HCT116 (cell line): ENCODE results near the gene PDSS2. TPM values are rescaled to one million over a fixed set of nuclear protein-coding genes. Genes with fewer than 3 reads are reported as not detected.

Experiments
- ATAC-seq: fragments of 200-7000 bp; cut with Tn5 transposase; 2 replicates; pipeline ENCODE4 v1.9.1; 2020; ENCODE audit warnings: mild to moderate bottlenecking, moderate library complexity
- BruUV-seq: library from RNA; stranded (reverse); fragments of 400-500 nt; replicated peaks from 2 replicates; lab custom pipeline; 2021; lab: Mats Ljungman, UMichigan
- CTCF ChIA-PET: fragments of 300-600 bp; sonication (Branson Sonifier 250); formaldehyde crosslinking; loops from one replicate; lab custom pipeline; 2021; ENCODE audit warnings: antibody characterized with exemption; lab: Charles Lee
- POLR2A ChIA-PET: fragments of 300-600, 350-600 bp; sonication (Branson Sonifier 250); formaldehyde crosslinking; loops from one replicate; lab custom pipeline; 2021; ENCODE audit warnings: antibody characterized with exemption; lab: Charles Lee
- RAD21 ChIA-PET, 2 experiments: fragments of 300-600 bp; sonication (Branson Sonifier 250); formaldehyde crosslinking; loops; one replicate each; lab custom pipeline; 2023; ENCODE audit warnings: low total read pairs in 2 of 2; ENCODE audit not compliant: uncharacterized antibody in 2 of 2, unreplicated experiment in 2 of 2, low non-redundant PET in 1 of 2; lab: Charles Lee
- DNase-seq: peaks from one replicate; pipeline ENCODE4 v3.0.0-alpha.2; 2010; ENCODE audit warnings: low read depth, low spot score
- H2AFZ ChIP-seq: fragments of 200-600 bp; shearing (Covaris generic), sonication (generic); 2 replicates; pipeline ENCODE4 v1.6.1; 2017; ENCODE audit warnings: low read depth, mixed run types, mixed read lengths, antibody characterized with exemption, low read length; ENCODE audit not compliant: poor library complexity, severe bottlenecking
- H3K27ac ChIP-seq: 2 replicates; pipeline ENCODE4 v1.5.1; 2012; ENCODE audit warnings: low read depth, low read length
- H3K27me3 ChIP-seq: fragments of 200-600 bp; sonication (generic); 2 replicates; pipeline ENCODE4 v1.6.1; 2016; ENCODE audit warnings: mixed run types, low read length, mixed read lengths; ENCODE audit not compliant: insufficient read depth
- H3K36me3 ChIP-seq, 2 experiments: fragments of 200-500 bp in 1 of 2; fragments of 200-600 bp in 1 of 2; sonication (Bioruptor generic) in 1 of 2; sonication (generic) in 1 of 2; 2 replicates each; pipeline versions ENCODE4 v1.5.1 to v1.6.1; 2014 to 2016; ENCODE audit warnings: low read length in 2 of 2, inconsistent platforms in 1 of 2, mixed read lengths in 1 of 2, mixed run types in 1 of 2; ENCODE audit not compliant: insufficient read depth in 2 of 2, control insufficient read depth in 1 of 2
- H3K4me1 ChIP-seq, 2 experiments: fragments of 200-600 bp in 1 of 2; sonication (generic) in 1 of 2; 2 replicates each; pipeline versions ENCODE4 v1.5.1 to v1.6.1; 2012 to 2017; ENCODE audit warnings: low read length in 2 of 2, inconsistent platforms in 1 of 2, mild to moderate bottlenecking in 1 of 2, mixed read lengths in 1 of 2, mixed run types in 1 of 2, moderate library complexity in 1 of 2; ENCODE audit not compliant: insufficient read depth in 2 of 2, control insufficient read depth in 1 of 2
- H3K4me2 ChIP-seq: fragments of 200-600 bp; sonication (generic); 2 replicates; pipeline ENCODE4 v1.6.1; 2017; ENCODE audit warnings: mixed run types, low read length, mixed read lengths
- H3K4me3 ChIP-seq, 2 experiments: fragments of 200-600 bp in 1 of 2; sonication (generic) in 1 of 2; replicated peaks in 1 of 2; 2 replicates each; pipeline ENCODE4 v1.5.1; 2011 to 2016; ENCODE audit warnings: low read length in 2 of 2, control low read depth in 1 of 2, low read depth in 1 of 2, mild to moderate bottlenecking in 1 of 2, mixed read lengths in 1 of 2, mixed run types in 1 of 2
- H3K79me2 ChIP-seq: fragments of 200-600 bp; sonication (generic); 2 replicates; pipeline ENCODE4 v1.6.1; 2017; ENCODE audit warnings: mild to moderate bottlenecking, mixed run types, low read length, moderate library complexity, mixed read lengths; ENCODE audit not compliant: insufficient read depth
- H3K9ac ChIP-seq: fragments of 200-600 bp; sonication (generic); 2 replicates; pipeline ENCODE4 v1.6.1; 2016; ENCODE audit warnings: low read length, mixed read lengths
- H3K9me2 ChIP-seq: fragments of 200-600 bp; sonication (generic), shearing (Covaris generic); 2 replicates; pipeline ENCODE4 v1.6.1; 2017; ENCODE audit warnings: mixed run types, mild to moderate bottlenecking, moderate library complexity; ENCODE audit not compliant: insufficient read depth
- H3K9me3 ChIP-seq, 2 experiments: fragments of 200-500 bp in 1 of 2; fragments of 200-600 bp in 1 of 2; sonication (Bioruptor generic) in 1 of 2; sonication (generic) in 1 of 2; 2 replicates each; pipeline ENCODE4 v1.6.1; 2014 to 2017; ENCODE audit warnings: low read length in 2 of 2, mixed read lengths in 2 of 2, inconsistent platforms in 1 of 2, low read depth in 1 of 2, mild to moderate bottlenecking in 1 of 2, mixed run types in 1 of 2, moderate library complexity in 1 of 2; ENCODE audit not compliant: control insufficient read depth in 1 of 2, insufficient read depth in 1 of 2
- H4K20me1 ChIP-seq: fragments of 200-600 bp; sonication (generic), shearing (Covaris generic); 2 replicates; pipeline ENCODE4 v1.6.1; 2017; ENCODE audit warnings: mixed run types, mild to moderate bottlenecking, moderate library complexity; ENCODE audit not compliant: insufficient read depth
- ATF3 ChIP-seq: IDR thresholded peaks from 2 replicates; pipeline ENCODE4 v1.6.1; 2012
- CBX3 ChIP-seq: IDR thresholded peaks from 2 replicates; pipeline ENCODE4 v1.6.1; 2012; ENCODE audit warnings: low read depth
- CTCF ChIP-seq, 3 experiments: fragments of 200-600 bp in 1 of 3; sonication (generic) in 1 of 3; IDR thresholded peaks in 2 of 3; conservative IDR thresholded peaks in 1 of 3; 2 replicates each; pipeline ENCODE4 v1.5.1; 2012 to 2017; ENCODE audit warnings: low read depth in 2 of 3, low read length in 2 of 3, antibody characterized with exemption in 1 of 3, borderline replicate concordance in 1 of 3, control low read depth in 1 of 3, mild to moderate bottlenecking in 1 of 3, mixed read lengths in 1 of 3, mixed run types in 1 of 3, moderate library complexity in 1 of 3; ENCODE audit not compliant: insufficient read depth in 1 of 3
- EZH2phosphoT487 ChIP-seq: fragments of 200-600 bp; IDR thresholded peaks from 2 replicates; pipeline ENCODE4 v1.6.1; 2018; ENCODE audit warnings: antibody characterized with exemption, borderline replicate concordance
- FOSL1 ChIP-seq: IDR thresholded peaks from 2 replicates; pipeline ENCODE4 v1.6.1; 2012; ENCODE audit warnings: low read depth
- POLR2A ChIP-seq: IDR thresholded peaks from 2 replicates; pipeline ENCODE4 v1.7.0; 2011; ENCODE audit warnings: borderline replicate concordance; ENCODE audit not compliant: insufficient read depth, insufficient read length; ENCODE audit errors: extremely low read depth
- RAD21 ChIP-seq: IDR thresholded peaks from 2 replicates; pipeline ENCODE4 v1.6.1; 2012; ENCODE audit warnings: low read depth, mild to moderate bottlenecking
- REST ChIP-seq: IDR thresholded peaks from 2 replicates; pipeline ENCODE4 v1.6.1; 2012; ENCODE audit warnings: low read depth
- SIN3A ChIP-seq: IDR thresholded peaks from 2 replicates; pipeline ENCODE4 v1.6.1; 2012; ENCODE audit warnings: low read depth
- TCF7L2 ChIP-seq: IDR thresholded peaks from 2 replicates; pipeline ENCODE4 v1.7.0; 2011; ENCODE audit warnings: borderline replicate concordance, inconsistent platforms; ENCODE audit not compliant: insufficient read depth, insufficient read length; ENCODE audit errors: extremely low read depth
- ZBTB33 ChIP-seq: IDR thresholded peaks from 2 replicates; pipeline ENCODE4 v1.6.1; 2011; ENCODE audit warnings: mild to moderate bottlenecking, low read length, moderate library complexity; ENCODE audit not compliant: insufficient replicate concordance; ENCODE audit errors: extremely low read depth
- ZFX ChIP-seq: fragments of 450-650 bp; IDR thresholded peaks from 2 replicates; pipeline ENCODE4 v1.6.1; 2017
- intact Hi-C: fragments of 100-400 bp; cut with micrococcal nuclease; formaldehyde crosslinking; loops from 2 replicates; pipeline ENCODE4 v1.10.0; 2022
- total RNA-seq: library from RNA; stranded (reverse); gene quantifications from one replicate; pipeline ENCODE4 v1.2.1, GENCODE V29; 2021; ENCODE audit not compliant: unreplicated experiment

Gene PDSS2
- total RNA-seq, 1 experiment from 2014 or later = 12.2 TPM

- no peak for TF ChIP-seq ATF3
- no peak for TF ChIP-seq RAD21
- no peak for TF ChIP-seq FOSL1
- TF ChIP-seq ZFX = no peak
Observed at GRCh38 chr6:107357031-107357430, 102.3 kb downstream of the PDSS2 start (continued).

- Histone ChIP-seq H3K36me3 (no peaks in the 10 kb centered on the region), H3K4me1 (no peaks in the 10 kb centered on the region), H3K9ac (no peak overlapping the region), H2AFZ (no peak overlapping the region), H3K4me2 (no peak overlapping the region), H3K9me3 (no peaks in the 10 kb centered on the region), H3K4me3 (no peak overlapping the region), H4K20me1 (no peaks in the 10 kb centered on the region), H3K27ac (no peak overlapping the region), H3K79me2 (no peaks in the 10 kb centered on the region), H3K9me2 (no peaks in the 10 kb centered on the region), H3K27me3 (no peaks in the 10 kb centered on the region)
- intact Hi-C loops = no loop called here
- CTCF ChIA-PET = no interaction called here
- no peak for ATAC-seq
- DNase-seq = no peak
- BruUV-seq = no TSS peak
- RAD21 ChIA-PET = no interaction called here
- POLR2A ChIA-PET = no interaction called here
- TF ChIP-seq POLR2A = no peak
- no peak for TF ChIP-seq ZBTB33
- no peak for TF ChIP-seq TCF7L2
- no peak for TF ChIP-seq CTCF (IDR thresholded peaks at IDR 0.05 in 2 of 3, conservative IDR thresholded peaks at IDR 0.05 in 1 of 3; ENCODE audit: borderline replicate concordance in 1 of 3, insufficient read depth in 1 of 3, low read depth in 2 of 3, low read length in 2 of 3)
- no peak for TF ChIP-seq CBX3
- no peak for TF ChIP-seq ZFX
- TF ChIP-seq ATF3 = no peak
- TF ChIP-seq EZH2phosphoT487 = no peak
- TF ChIP-seq SIN3A = no peak
- no peak for TF ChIP-seq REST
Observed at GRCh38 chr6:107355659-107356058, 103.7 kb downstream of the PDSS2 start.
